CD14-positive monocyte (primary cell): Measurements from ENCODE around the gene SHE. TPM values are rescaled to one million over a fixed set of nuclear protein-coding genes. Genes with fewer than 3 reads are reported as not detected.

Source experiments
- DNase-seq, 3 donors: peaks; one replicate each; pipeline ENCODE4 v3.0.0-alpha.2; 2011 to 2022
- H2AFZ ChIP-seq: 2 replicates; pipeline ENCODE4 v1.6.0; 2012; ENCODE audit warnings: mild to moderate bottlenecking, low read depth, low read length, inconsistent platforms; ENCODE audit not compliant: insufficient read depth, poor library complexity, severe bottlenecking
- H3K27ac ChIP-seq, 2 donors: 1 replicate in 1 of 2; 2 replicates in 1 of 2; pipeline ENCODE4 v1.5.1; 2012 to 2013; ENCODE audit warnings: low read length in 2 of 2, control low read depth in 1 of 2, inconsistent platforms in 1 of 2, low read depth in 1 of 2, mild to moderate bottlenecking in 1 of 2
- H3K27me3 ChIP-seq, 2 donors: one replicate each; pipeline versions ENCODE4 v1.6.0 to v1.6.1; 2011 to 2013; ENCODE audit warnings: low read length in 2 of 2; ENCODE audit not compliant: control insufficient read depth in 2 of 2, insufficient read depth in 2 of 2
- H3K36me3 ChIP-seq, 2 donors: replicated peaks in 1 of 2; 1 replicate in 1 of 2; 2 replicates in 1 of 2; pipeline versions ENCODE4 v1.5.1 to v1.6.1; 2012 to 2013; ENCODE audit warnings: low read length in 2 of 2, control low read depth in 1 of 2, inconsistent platforms in 1 of 2, mild to moderate bottlenecking in 1 of 2; ENCODE audit not compliant: insufficient read depth in 2 of 2, control insufficient read depth in 1 of 2
- H3K4me1 ChIP-seq, 2 donors: 1 replicate in 1 of 2; 2 replicates in 1 of 2; pipeline versions ENCODE4 v1.5.1 to v1.6.1; 2012 to 2013; ENCODE audit warnings: low read length in 2 of 2, control low read depth in 1 of 2, inconsistent platforms in 1 of 2, mild to moderate bottlenecking in 1 of 2, moderate library complexity in 1 of 2; ENCODE audit not compliant: insufficient read depth in 2 of 2, control insufficient read depth in 1 of 2
- H3K4me2 ChIP-seq: replicated peaks from 2 replicates; pipeline ENCODE3; 2012; ENCODE audit warnings: low read length, moderate library complexity, mild to moderate bottlenecking; ENCODE audit not compliant: poor library complexity, severe bottlenecking; ENCODE audit errors: extremely low read depth
- H3K4me3 ChIP-seq, 3 experiments: fragments of 200-600 bp in 1 of 3; sonication (generic) in 1 of 3; replicated peaks in 1 of 3; 1 replicate in 2 of 3; 2 replicates in 1 of 3; pipeline ENCODE4 v1.5.1; 2011 to 2013; ENCODE audit warnings: low read length in 3 of 3, mild to moderate bottlenecking in 3 of 3, control low read depth in 2 of 3, low read depth in 2 of 3, inconsistent platforms in 1 of 3, moderate library complexity in 1 of 3
- H3K79me2 ChIP-seq: 2 replicates; pipeline ENCODE4 v1.6.0; 2012; ENCODE audit warnings: mild to moderate bottlenecking, control low read depth, inconsistent platforms, low read length, moderate library complexity; ENCODE audit not compliant: insufficient read depth
- H3K9ac ChIP-seq: 2 replicates; pipeline ENCODE4 v1.6.0; 2017; ENCODE audit warnings: low read length, mild to moderate bottlenecking; ENCODE audit not compliant: insufficient read depth, poor library complexity, severe bottlenecking
- H3K9me3 ChIP-seq, 2 donors: replicated peaks in 1 of 2; 1 replicate in 1 of 2; 2 replicates in 1 of 2; pipeline versions ENCODE4 v1.5.1 to v1.6.1; 2012 to 2013; ENCODE audit warnings: low read length in 2 of 2, control low read depth in 1 of 2; ENCODE audit not compliant: control insufficient read depth in 1 of 2, insufficient read depth in 1 of 2
- H4K20me1 ChIP-seq: 2 replicates; pipeline ENCODE4 v1.6.0; 2012; ENCODE audit warnings: mild to moderate bottlenecking, low read length, control low read depth, moderate library complexity; ENCODE audit not compliant: insufficient read depth
- H3K27ac Mint-ChIP-seq, 7 donors: one replicate each; pipeline ENCODE4 v1.8.0; 2020; ENCODE audit warnings: mild to moderate bottlenecking in 7 of 7, mixed read lengths in 7 of 7, moderate library complexity in 6 of 7, inconsistent platforms in 2 of 7
- H3K27me3 Mint-ChIP-seq, 3 donors: one replicate each; pipeline ENCODE4 v1.8.0; 2021 to 2022; ENCODE audit warnings: low read depth in 3 of 3, mild to moderate bottlenecking in 3 of 3, mixed read lengths in 3 of 3, moderate library complexity in 3 of 3, inconsistent platforms in 1 of 3
- H3K36me3 Mint-ChIP-seq, 2 donors: one replicate each; pipeline ENCODE4 v1.8.0; 2020; ENCODE audit warnings: mixed read lengths in 2 of 2, inconsistent platforms in 1 of 2, mild to moderate bottlenecking in 1 of 2
- H3K4me1 Mint-ChIP-seq: one replicate; pipeline ENCODE4 v1.8.0; 2020; ENCODE audit warnings: mild to moderate bottlenecking, mixed read lengths
- H3K4me3 Mint-ChIP-seq, 2 donors: one replicate each; pipeline ENCODE4 v1.8.0; 2020; ENCODE audit warnings: mild to moderate bottlenecking in 2 of 2, mixed read lengths in 2 of 2, moderate library complexity in 1 of 2
- H3K9me3 Mint-ChIP-seq, 7 donors: one replicate each; pipeline ENCODE4 v1.8.0; 2020 to 2022; ENCODE audit warnings: mixed read lengths in 7 of 7, mild to moderate bottlenecking in 6 of 7, moderate library complexity in 6 of 7, inconsistent platforms in 2 of 7
- CTCF ChIP-seq: fragments of 200-600 bp; IDR thresholded peaks from one replicate; pipeline ENCODE4 v1.8.0; 2022; ENCODE audit warnings: antibody characterized with exemption, mild to moderate bottlenecking
- WGBS: methylation state at CpG from one replicate; pipeline ENCODE4 v1.1.5; 2013; ENCODE audit warnings: missing lambda C conversion rate; ENCODE audit not compliant: insufficient coverage; 5-methylcytosine and 5-hydroxymethylcytosine counted together
- intact Hi-C, 2 donors: fragments of 100-400 bp; cut with micrococcal nuclease; formaldehyde crosslinking; loops; one replicate each; pipeline versions ENCODE4 v1.15.0 to v1.15.1; 2023
- polyA plus RNA-seq, 3 donors: library from polyadenylated mRNA; depleted of rRNA in 1 of 3; unstranded in 2 of 3; stranded (reverse) in 1 of 3; fragments of 300-500 nt in 2 of 3; fragments of >200 nt in 1 of 3; fragmentation: Illumina TruSeq in 2 of 3; gene quantifications; 1 replicate in 2 of 3; 2 replicates in 1 of 3; pipeline ENCODE4 v1.2.3, GENCODE V29; 2012 to 2021

Gene SHE
- polyA plus RNA-seq, 3 donors: not detected

DNA sequence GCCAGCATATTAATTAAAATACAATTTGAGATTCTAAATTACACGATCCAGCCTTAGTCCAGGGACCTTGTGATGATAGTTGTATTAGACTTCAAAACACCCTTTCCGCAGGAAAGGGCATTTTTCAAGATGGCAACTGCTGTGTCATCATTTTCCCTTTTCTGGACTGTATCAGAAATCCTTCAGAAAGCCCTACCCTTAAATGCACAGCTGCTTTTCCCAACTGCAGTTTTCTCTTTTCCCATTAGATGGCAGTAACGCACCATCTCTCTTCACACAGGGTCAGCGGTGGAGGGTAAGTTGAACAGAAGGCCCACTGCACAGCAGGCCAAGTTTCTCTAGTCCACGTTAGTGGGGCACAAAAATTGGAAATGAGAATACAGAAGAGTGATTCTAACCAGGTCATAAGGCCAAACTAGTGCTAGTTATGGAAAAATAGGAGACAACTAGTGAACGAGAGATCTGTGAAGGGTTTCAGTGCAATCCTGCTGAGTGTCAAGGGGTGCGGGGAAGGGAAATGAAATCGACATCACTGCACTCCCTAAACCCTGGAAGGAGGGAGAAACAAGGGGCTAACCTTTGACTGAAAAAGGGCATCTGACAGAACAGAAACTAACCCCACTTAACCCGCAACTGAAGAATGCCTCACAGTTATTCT is 22.3 kb downstream of the SHE start:
- H3K4me3 ChIP-seq: no peak overlapping the region
- H2AFZ ChIP-seq: no peak overlapping the region
- peak; percentile 90 for TF ChIP-seq CTCF
- Mint-ChIP-seq H3K9me3 (no peaks in the 10 kb centered on the region), H3K27ac (no peak overlapping the region), H3K27me3 (peaks cover 0 to 2% (median 0%) of the 10 kb centered on the region in 3 donors), H3K36me3 (no peaks in the 10 kb centered on the region), H3K4me1 (peaks cover 33% of the 10 kb centered on the region), H3K4me3 (no peak overlapping the region)
- no peak overlapping the region for H3K4me2 ChIP-seq
- no peaks in the 10 kb centered on the region for H3K27me3 ChIP-seq
- H3K27ac ChIP-seq: no peak overlapping the region
- no peak overlapping the region for H3K9ac ChIP-seq
- H3K4me1 ChIP-seq: peaks cover 18 to 40% of the 10 kb centered on the region in 2 donors
- intact Hi-C loops: loop anchor here (1.0 to 10.0 kb wide), 7 partner anchors 38 to 405 kb away; partner anchors contain the start of gene IL6R (in 1 of the 2)
- H3K79me2 ChIP-seq: no peaks in the 10 kb centered on the region
- WGBS: 56% methylated on average over 2 of the region's 9 CpGs
- peak; percentile 69 to 77 (median 77) for DNase-seq
- no peaks in the 10 kb centered on the region for H3K36me3 ChIP-seq
- no peaks in the 10 kb centered on the region for H3K9me3 ChIP-seq
- H4K20me1 ChIP-seq: no peaks in the 10 kb centered on the region

DNA sequence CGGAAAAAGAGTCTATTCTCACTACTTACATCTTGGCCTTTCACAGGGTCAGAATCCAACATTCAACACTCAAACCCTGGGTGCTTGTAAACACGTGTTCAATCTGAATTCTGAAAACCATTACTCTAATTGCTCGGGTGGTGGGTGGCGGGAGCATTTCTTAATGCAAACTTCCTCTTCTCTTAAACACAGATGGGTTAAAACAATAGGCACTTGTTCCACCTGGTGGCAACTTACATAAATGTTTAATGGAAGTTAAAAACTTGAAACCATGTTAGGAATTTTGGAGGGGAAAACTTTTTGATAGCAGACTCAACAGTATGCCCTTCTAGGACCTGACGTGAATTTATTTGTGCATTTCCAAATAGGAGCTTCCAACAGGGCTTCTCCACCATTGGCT is 23.6 kb downstream of the SHE start:
- Histone ChIP-seq H3K4me1 (peaks cover 14 to 33% of the 10 kb centered on the region in 2 donors), H4K20me1 (no peaks in the 10 kb centered on the region), H3K27ac (no peak overlapping the region), H3K4me3 (no peak overlapping the region), H2AFZ (no peak overlapping the region), H3K4me2 (no peak overlapping the region), H3K27me3 (no peaks in the 10 kb centered on the region), H3K9ac (no peak overlapping the region), H3K36me3 (no peaks in the 10 kb centered on the region), H3K79me2 (no peaks in the 10 kb centered on the region), H3K9me3 (no peaks in the 10 kb centered on the region)
- Mint-ChIP-seq H3K4me1 (peaks cover 27% of the 10 kb centered on the region), H3K9me3 (no peaks in the 10 kb centered on the region), H3K27me3 (peaks cover 0 to 3% (median 0%) of the 10 kb centered on the region in 3 donors), H3K27ac (peak overlapping the region in 2 of 7 donors; percentile 6 to 79), H3K4me3 (no peak overlapping the region), H3K36me3 (no peaks in the 10 kb centered on the region)
- TF ChIP-seq CTCF: peak; percentile 64
- peak; percentile 50 to 77 (median 62) for DNase-seq
- WGBS: no CpG with 5 or more reads among the region's 5 CpGs
- intact Hi-C loops: loop anchor here (5.0 to 10.0 kb wide), 3 partner anchors 36 to 144 kb away; partner anchors contain the start of gene IL6R (in 1 of the 2)
